Measurements from ENCODE around the gene MTUS2. TPM values are rescaled to one million over a fixed set of nuclear protein-coding genes. Genes with fewer than 3 reads are reported as not detected.
A peak's percentile ranks its signal among the peaks of the same experiment; 100 is the strongest.

Gene MTUS2
- total and polyA plus RNA-seq, 10 of the 15 experiments (the other 5 are each of a cell fraction or from before 2014, with no cell fraction given), result under 0.01 to 0.05 (median 0.02) TPM; not detected in 6

GRCh38 chr13:29105779-29106178 is 285.6 kb downstream of the MTUS2 start:
- WGBS (ENCODE audit: insufficient coverage, insufficient replicate concordance, low lambda C conversion rate, missing lambda C conversion rate), result 79% methylated on average over 4 of the region's 4 CpGs
- H3K79me2 ChIP-seq (ENCODE audit: control insufficient read depth, insufficient read depth, low read length), result no peaks in the 10 kb centered on the region
- FAIRE-seq (no peak), ATAC-seq (no peak), DNase-seq (ENCODE audit: low read depth, low spot score) (no peak)
- intact Hi-C loops (cut with micrococcal nuclease; ENCODE audit: unreplicated experiment), result no loop called here
- no peaks in the 10 kb centered on the region for H3K36me3 ChIP-seq (ENCODE audit: control insufficient read depth in 2 of 2, insufficient read depth in 2 of 2, low read length in 1 of 2)
- no peak overlapping the region for H3K9ac ChIP-seq (ENCODE audit: control insufficient read depth, insufficient read depth, low read length)
- no peak overlapping the region for H3K4me2 ChIP-seq (ENCODE audit: control insufficient read depth, insufficient read depth)
- H3K4me1 ChIP-seq (ENCODE audit: control insufficient read depth, insufficient read depth, low read length), result no peaks in the 10 kb centered on the region
- H3K27me3 ChIP-seq (replicated peaks in 1 of 2; ENCODE audit: control insufficient read depth in 2 of 2, insufficient read depth in 2 of 2, low read length in 1 of 2), result no peaks in the 10 kb centered on the region
- H3K9me3 ChIP-seq (replicated peaks; ENCODE audit: control insufficient read depth, insufficient read depth, low read length), result no peaks in the 10 kb centered on the region
- CTCF ChIA-PET, result interaction anchor here (0.9 kb wide), 1 partner anchor 8 kb away, joined by 3 read pairs; no protein-coding TSS in a partner anchor
- H4K20me1 ChIP-seq (ENCODE audit: control insufficient read depth, insufficient read depth), result no peaks in the 10 kb centered on the region
- TF ChIP-seq NR2C1 (IDR thresholded peaks at IDR 0.05), result no peak
- peak; percentile 18 to 30 (median 27); a peak in 4 of 6 replicates for TF ChIP-seq CTCF (IDR thresholded peaks at IDR 0.05 in 2 of 3, conservative IDR thresholded peaks at IDR 0.05 in 1 of 3; ENCODE audit: control insufficient read depth in 2 of 3, extremely low read depth in 1 of 3, insufficient read depth in 1 of 3, low read depth in 3 of 3, low read length in 3 of 3)
- no peak overlapping the region for H2AFZ ChIP-seq (ENCODE audit: control insufficient read depth, low read depth, low read length)
- H3K27ac ChIP-seq (ENCODE audit: control insufficient read depth, insufficient read depth), result no peak overlapping the region
- in situ Hi-C loops (cut with MboI), result no loop called here
- RAD21 ChIA-PET (ENCODE audit: unreplicated experiment), result no interaction called here
- SMC1A ChIA-PET (ENCODE audit: uncharacterized antibody, unreplicated experiment), result no interaction called here
- POLR2A ChIA-PET, result no interaction called here
- no peak overlapping the region for H3K4me3 ChIP-seq
- no TSS peak for BruUV-seq (replicated peaks)

- 0% methylated on average over 1 of the region's 1 CpG for WGBS (ENCODE audit: insufficient coverage, insufficient replicate concordance, low lambda C conversion rate, missing lambda C conversion rate)
- in situ Hi-C loops (cut with MboI) (no loop called here), intact Hi-C loops (cut with micrococcal nuclease; ENCODE audit: unreplicated experiment) (no loop called here)
- no peaks in the 10 kb centered on the region for H3K27me3 ChIP-seq (replicated peaks in 1 of 2; ENCODE audit: control insufficient read depth in 2 of 2, insufficient read depth in 2 of 2, low read length in 1 of 2)
- H3K9ac ChIP-seq (ENCODE audit: control insufficient read depth, insufficient read depth, low read length), result no peak overlapping the region
- no peaks in the 10 kb centered on the region for H3K36me3 ChIP-seq (ENCODE audit: control insufficient read depth in 2 of 2, insufficient read depth in 2 of 2, low read length in 1 of 2)
- no peaks in the 10 kb centered on the region for H3K9me3 ChIP-seq (replicated peaks; ENCODE audit: control insufficient read depth, insufficient read depth, low read length)
- H4K20me1 ChIP-seq (ENCODE audit: control insufficient read depth, insufficient read depth), result no peaks in the 10 kb centered on the region
- H2AFZ ChIP-seq (ENCODE audit: control insufficient read depth, low read depth, low read length), result no peak overlapping the region
- FAIRE-seq (no peak), ATAC-seq (no peak), DNase-seq (ENCODE audit: low read depth, low spot score) (no peak)
- H3K4me3 ChIP-seq, result no peak overlapping the region
- H3K4me1 ChIP-seq (ENCODE audit: control insufficient read depth, insufficient read depth, low read length), result no peaks in the 10 kb centered on the region
- ChIA-PET SMC1A (ENCODE audit: uncharacterized antibody, unreplicated experiment) (no interaction called here), RAD21 (ENCODE audit: unreplicated experiment) (no interaction called here), CTCF (no interaction called here), POLR2A (no interaction called here)
- no peak overlapping the region for H3K27ac ChIP-seq (ENCODE audit: control insufficient read depth, insufficient read depth)
- no peak overlapping the region for H3K4me2 ChIP-seq (ENCODE audit: control insufficient read depth, insufficient read depth)
- no peaks in the 10 kb centered on the region for H3K79me2 ChIP-seq (ENCODE audit: control insufficient read depth, insufficient read depth, low read length)
- no TSS peak for BruUV-seq (replicated peaks)
- TF ChIP-seq SIN3A (IDR thresholded peaks at IDR 0.05; ENCODE audit: low read depth, low read length) (no peak), ZNF622 (IDR thresholded peaks at IDR 0.05) (no peak), TCF12 (IDR thresholded peaks at IDR 0.05; ENCODE audit: low read depth, low read length) (no peak), STAT1 (conservative IDR thresholded peaks at IDR 0.05) (no peak), REST (IDR thresholded peaks at IDR 0.05; ENCODE audit: low read depth, low read length) (no peak), MEF2B (IDR thresholded peaks at IDR 0.05; ENCODE audit: partially characterized antibody, poor library complexity, severe bottlenecking) (no peak), SMAD1 (IDR thresholded peaks at IDR 0.05; ENCODE audit: low read depth, partially characterized antibody) (no peak), CEBPB (IDR thresholded peaks at IDR 0.05; ENCODE audit: borderline replicate concordance in 1 of 2, low read depth in 2 of 2, low read length in 2 of 2) (no peak), NRF1 (conservative IDR thresholded peaks at IDR 0.05; ENCODE audit: low read depth, low read length) (no peak), NFYA (IDR thresholded peaks at IDR 0.05; ENCODE audit: borderline replicate concordance, low read depth, low read length) (no peak), BRCA1 (IDR thresholded peaks at IDR 0.05; ENCODE audit: low read depth, low read length) (no peak), RAD51 (IDR thresholded peaks at IDR 0.05) (no peak)
These were observed 286.5 kb downstream of the MTUS2 start for GRCh38 chr13:29106651-29107050.
